H7 (cell line): Measurements from ENCODE around the gene INSYN2B. TPM values are rescaled to one million over a fixed set of nuclear protein-coding genes. Genes with fewer than 3 reads are reported as not detected.

Source experiments
- DNase-seq: peaks from one replicate; pipeline ENCODE4 v3.0.0; 2012
- H3K27me3 ChIP-seq: 2 replicates; pipeline ENCODE4 v1.6.0; 2011; ENCODE audit warnings: mild to moderate bottlenecking, low read length; ENCODE audit not compliant: control insufficient read depth, insufficient read depth
- H3K36me3 ChIP-seq: replicated peaks from 2 replicates; pipeline ENCODE4 v1.5.1; 2011; ENCODE audit warnings: low read length; ENCODE audit not compliant: control insufficient read depth, insufficient read depth
- H3K4me3 ChIP-seq: 2 replicates; pipeline ENCODE4 v1.5.1; 2011; ENCODE audit warnings: low read depth, mild to moderate bottlenecking, control low read depth, low read length, moderate library complexity; ENCODE audit not compliant: insufficient read depth
- total RNA-seq: library from RNA; depleted of rRNA; stranded (reverse); fragments of >200 nt; shearing (Covaris generic); gene quantifications from 2 replicates; pipeline ENCODE4 v1.2.3, GENCODE V29; 2014

INSYN2B gene
- total RNA-seq, 1 experiment from 2014 or later = not detected

- no peak for DNase-seq
- Histone ChIP-seq H3K36me3 (no peaks in the 10 kb centered on the region), H3K4me3 (no peak overlapping the region), H3K27me3 (peaks cover 7% of the 10 kb centered on the region; the same call in 1 of the 2 replicates)
These were observed 71.4 kb downstream of the INSYN2B start for GRCh38 chr5:169908864-169909263.

DNA sequence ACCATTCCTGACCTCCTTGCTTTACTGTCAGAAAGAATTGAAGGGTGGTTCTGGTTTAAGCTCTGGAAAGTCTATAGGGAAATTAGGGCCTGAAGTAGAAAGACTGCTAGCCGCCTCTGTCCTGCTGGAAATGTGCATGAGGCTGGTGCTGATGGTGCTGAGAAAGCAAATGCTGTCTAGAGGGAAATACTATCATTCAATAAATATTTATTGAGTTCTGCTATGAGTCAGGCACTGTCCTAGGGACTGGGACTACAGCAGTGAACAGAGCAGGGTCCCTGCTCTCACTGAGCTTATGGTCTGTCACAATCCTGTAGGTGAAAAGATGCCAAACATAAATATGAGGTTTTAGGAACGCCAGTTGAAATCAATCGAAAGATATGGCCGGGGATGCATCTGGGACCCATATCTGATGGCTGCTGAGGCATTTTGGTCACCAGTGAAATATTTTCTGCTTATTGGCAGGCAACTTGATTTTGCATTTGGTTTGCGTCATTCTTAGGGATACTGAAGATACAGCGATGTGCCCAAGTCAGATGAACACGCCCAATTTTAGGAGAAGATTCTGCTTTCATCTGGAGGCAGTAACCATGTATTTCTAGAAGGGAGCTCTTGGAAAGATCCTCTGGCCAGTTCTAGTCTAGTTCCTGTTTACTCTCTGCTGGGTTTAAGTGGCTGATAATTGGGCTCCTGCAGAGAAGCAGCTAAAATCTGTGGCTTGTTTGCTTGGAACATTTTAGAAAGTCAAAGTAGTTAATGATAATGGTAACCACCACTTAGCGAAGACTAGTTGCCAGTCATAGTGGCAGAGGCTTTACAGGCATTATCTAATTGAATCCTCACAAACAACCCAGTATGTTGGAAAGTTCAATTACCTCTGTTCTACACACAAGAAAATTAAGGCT lies 73.3 kb downstream of the INSYN2B start:
- DNase-seq = no peak
- Histone ChIP-seq H3K4me3 (no peak overlapping the region), H3K27me3 (peaks cover 7% of the 10 kb centered on the region; the same call in 1 of the 2 replicates), H3K36me3 (no peaks in the 10 kb centered on the region)

GRCh38 chr5:169905017-169905416 lies 75.3 kb downstream of the INSYN2B start:
- Histone ChIP-seq H3K27me3 (peaks cover 7% of the 10 kb centered on the region; the same call in 1 of the 2 replicates), H3K36me3 (no peaks in the 10 kb centered on the region), H3K4me3 (no peak overlapping the region)
- DNase-seq = no peak

GRCh38 chr5:169904508-169904907 lies 75.8 kb downstream of the INSYN2B start:
- no peaks in the 10 kb centered on the region for H3K36me3 ChIP-seq
- no peak for DNase-seq

DNA sequence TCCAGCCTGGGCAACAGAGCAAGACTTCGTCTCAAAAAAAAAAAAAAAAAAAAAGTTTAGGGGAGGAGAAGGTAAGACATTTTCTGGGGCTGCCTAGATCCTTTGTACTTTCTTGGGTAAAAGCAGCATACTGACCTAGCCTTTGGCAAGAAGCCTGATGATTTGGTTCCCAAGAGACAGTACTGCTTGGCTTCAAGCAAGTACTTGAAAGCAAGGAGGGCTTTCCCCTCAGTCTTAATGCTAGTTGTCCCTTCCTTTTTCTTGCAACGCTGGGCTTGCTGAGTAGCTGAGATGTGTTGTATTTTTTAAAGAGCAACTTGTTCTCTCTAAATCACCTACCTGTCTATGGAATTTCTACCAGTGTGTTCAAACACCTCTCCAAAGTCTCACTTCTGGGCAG lies 76.2 kb downstream of the INSYN2B start:
- Histone ChIP-seq H3K27me3 (peaks cover 7% of the 10 kb centered on the region; the same call in 1 of the 2 replicates), H3K4me3 (no peak overlapping the region), H3K36me3 (no peaks in the 10 kb centered on the region)
- no peak for DNase-seq

More at GRCh38 chr5:169904508-169904907, 75.8 kb downstream of the INSYN2B start:
- peaks cover 7% of the 10 kb centered on the region; the same call in 1 of the 2 replicates for H3K27me3 ChIP-seq
- H3K4me3 ChIP-seq = no peak overlapping the region

DNA sequence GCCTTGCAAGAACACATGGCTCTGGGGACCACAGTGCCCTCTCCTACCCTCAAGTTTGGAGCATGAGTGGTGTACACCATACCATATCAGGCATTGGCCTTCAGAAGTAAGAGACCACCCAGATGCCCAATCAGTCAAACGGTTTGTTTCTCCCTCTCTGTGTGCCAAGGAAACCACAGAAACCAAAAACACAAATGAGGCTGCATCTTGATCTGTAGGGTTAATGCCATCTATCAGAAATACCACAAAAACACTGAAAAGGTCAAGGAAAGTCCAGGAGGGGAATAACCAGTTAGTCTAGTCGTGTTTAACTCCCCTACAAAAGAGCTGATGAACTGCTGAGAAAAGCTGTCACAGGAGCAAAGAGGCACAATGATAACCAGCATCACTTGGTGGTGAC lies 78.4 kb downstream of the INSYN2B start:
- no peak for DNase-seq
- H3K27me3 ChIP-seq = peaks cover 7% of the 10 kb centered on the region; the same call in 1 of the 2 replicates
- H3K4me3 ChIP-seq = no peak overlapping the region
- H3K36me3 ChIP-seq = no peaks in the 10 kb centered on the region

DNA sequence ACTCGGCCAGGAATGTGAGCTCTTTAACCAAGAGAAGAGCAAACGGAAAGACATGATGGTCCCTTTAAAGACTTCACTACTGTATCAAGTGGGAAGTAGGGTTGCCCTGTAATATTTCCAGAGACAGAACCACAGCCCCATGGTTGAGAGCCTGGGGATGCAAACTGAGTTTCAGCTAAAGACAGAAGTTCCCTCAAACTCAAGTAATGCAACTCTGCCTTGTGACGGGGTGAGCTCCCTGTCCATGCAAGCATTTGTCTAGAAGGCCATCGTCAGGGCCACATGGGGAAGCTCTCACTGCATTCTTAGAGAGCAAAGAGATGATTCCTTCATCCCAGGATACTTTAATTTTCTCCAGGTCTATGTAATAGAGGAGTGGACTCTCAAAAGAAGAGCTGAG lies 82.8 kb downstream of the INSYN2B start:
- Histone ChIP-seq H3K4me3 (no peak overlapping the region), H3K27me3 (no peaks in the 10 kb centered on the region; the same call in 1 of the 2 replicates), H3K36me3 (no peaks in the 10 kb centered on the region)
- no peak for DNase-seq

GRCh38 chr5:169895926-169896325 lies 84.4 kb downstream of the INSYN2B start:
- Histone ChIP-seq H3K4me3 (no peak overlapping the region), H3K27me3 (no peaks in the 10 kb centered on the region), H3K36me3 (no peaks in the 10 kb centered on the region)
- DNase-seq = no peak

DNA sequence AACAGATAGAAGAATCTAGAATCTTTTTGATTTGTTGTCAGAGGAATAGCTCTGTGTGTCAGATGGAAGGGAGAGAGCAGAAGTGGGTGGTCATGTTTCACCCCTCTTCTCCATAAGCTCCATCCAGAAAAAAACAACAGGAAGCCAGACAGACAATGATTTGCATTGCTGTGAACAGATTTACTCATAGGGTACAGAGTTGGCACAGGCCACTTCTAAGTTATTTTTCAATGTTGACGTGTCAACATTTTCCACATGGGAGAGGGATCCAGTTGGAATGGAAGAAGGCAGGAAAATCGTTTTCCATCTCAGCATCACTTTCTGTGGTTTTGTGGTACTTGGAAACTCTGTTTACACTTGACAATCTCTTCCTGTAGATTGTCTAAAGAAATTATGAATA lies 86.7 kb downstream of the INSYN2B start:
- Histone ChIP-seq H3K4me3 (no peak overlapping the region), H3K27me3 (no peaks in the 10 kb centered on the region), H3K36me3 (no peaks in the 10 kb centered on the region)
- DNase-seq = no peak

- H3K27me3 ChIP-seq = no peaks in the 10 kb centered on the region
- H3K4me3 ChIP-seq = no peak overlapping the region
- DNase-seq = no peak
- no peaks in the 10 kb centered on the region for H3K36me3 ChIP-seq
These were observed 87.3 kb downstream of the INSYN2B start for GRCh38 chr5:169893010-169893409.

DNA sequence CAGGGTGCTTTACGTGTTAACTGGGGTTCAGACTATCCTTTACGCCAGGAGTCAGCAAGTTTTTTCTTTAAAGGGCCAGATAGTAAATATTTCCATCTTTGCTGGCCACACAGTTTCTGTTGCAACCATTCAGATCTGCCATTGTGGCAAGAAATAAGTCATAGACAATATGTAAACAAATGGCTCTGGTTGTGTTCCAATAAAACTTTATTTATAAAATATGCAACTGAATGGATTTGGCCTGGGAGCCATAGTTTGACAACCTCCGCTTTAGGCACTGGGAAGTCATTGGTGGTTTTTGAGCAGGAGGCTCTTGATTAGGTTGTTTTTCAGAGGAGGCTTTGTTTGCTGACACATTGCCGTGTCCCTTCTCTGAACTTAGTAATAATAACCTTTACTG lies 90.7 kb downstream of the INSYN2B start:
- DNase-seq = no peak
- Histone ChIP-seq H3K27me3 (no peaks in the 10 kb centered on the region), H3K36me3 (no peaks in the 10 kb centered on the region), H3K4me3 (no peak overlapping the region)

GRCh38 chr5:169886677-169887076 lies 93.6 kb downstream of the INSYN2B start:
- H3K27me3 ChIP-seq = no peaks in the 10 kb centered on the region

GRCh38 chr5:169886033-169886432 lies 94.3 kb downstream of the INSYN2B start:
- no peak overlapping the region for H3K4me3 ChIP-seq
- H3K27me3 ChIP-seq = no peaks in the 10 kb centered on the region
- no peaks in the 10 kb centered on the region for H3K36me3 ChIP-seq
- DNase-seq = no peak

More at GRCh38 chr5:169886677-169887076, 93.6 kb downstream of the INSYN2B start:
- Histone ChIP-seq H3K4me3 (no peak overlapping the region), H3K36me3 (no peaks in the 10 kb centered on the region)
- no peak for DNase-seq

DNA sequence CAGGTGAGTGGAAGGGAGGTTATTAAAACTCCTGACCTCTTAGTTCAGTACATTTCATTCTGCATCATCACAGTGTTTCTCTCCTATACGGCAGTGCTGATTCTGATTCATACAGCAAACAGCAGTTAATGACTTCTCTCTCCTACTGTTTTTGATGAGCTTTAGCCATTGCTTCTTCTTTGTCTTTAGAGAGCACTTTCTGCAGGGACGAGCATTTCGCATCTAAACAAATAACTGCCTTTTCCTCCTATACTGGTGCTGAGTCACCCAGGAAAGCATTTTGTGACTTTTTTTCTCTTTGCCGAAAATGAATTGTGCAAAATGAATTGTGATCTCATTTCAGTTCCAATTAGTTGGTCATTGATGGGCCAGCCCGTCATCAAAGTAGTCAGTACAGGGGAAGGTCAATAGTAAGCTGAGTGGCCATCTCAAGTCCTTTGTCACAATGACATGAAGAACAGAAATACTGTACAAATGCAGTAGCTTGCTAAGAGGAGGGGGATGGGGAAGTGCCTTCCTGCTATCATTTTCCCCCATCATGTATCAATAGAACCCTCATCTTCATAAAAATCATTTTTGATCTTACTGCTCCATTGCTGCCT lies 98.5 kb downstream of the INSYN2B start:
- DNase-seq = no peak
- Histone ChIP-seq H3K4me3 (no peak overlapping the region), H3K36me3 (no peaks in the 10 kb centered on the region)

DNA sequence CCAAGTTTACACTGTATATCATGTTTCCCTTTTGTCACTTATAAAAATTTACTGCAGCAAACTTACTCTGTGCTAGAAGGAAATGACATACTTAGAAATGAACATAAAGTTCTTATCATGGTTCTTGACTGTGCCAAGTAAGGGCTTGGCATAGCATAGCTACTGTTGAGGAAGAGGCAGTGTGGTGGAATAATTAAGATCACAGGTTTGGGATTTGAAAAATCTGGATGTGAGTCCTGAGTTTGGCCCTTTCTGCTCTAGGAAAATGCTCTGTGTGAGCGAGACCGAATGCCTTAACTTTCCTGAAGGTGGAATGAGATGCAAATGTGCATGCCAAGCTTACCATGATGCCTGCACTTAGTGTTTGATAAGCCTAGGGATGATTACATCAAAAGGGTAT lies 99.5 kb downstream of the INSYN2B start:
- Histone ChIP-seq H3K36me3 (no peaks in the 10 kb centered on the region), H3K27me3 (no peaks in the 10 kb centered on the region), H3K4me3 (no peak overlapping the region)
- DNase-seq = no peak

More for the DNA sequence above, 98.5 kb downstream of the INSYN2B start:
- H3K27me3 ChIP-seq = no peaks in the 10 kb centered on the region
